HCEC 1CT (cell line): ENCODE data around the gene GPC4.
"Not testable (repeated sequence)": the region's sequence is repeated elsewhere in the genome, so short reads cannot be mapped to it uniquely, and the experiment has no call there.

Experiments used
- DNase-seq: peaks from one replicate; pipeline ENCODE4 v3.0.0-alpha.2; 2017

The GPC4 gene

GRCh38 chrX:133300591-133300990, 114.7 kb downstream of the GPC4 start:
- no peak for DNase-seq

- no peak for DNase-seq
These were observed 118.0 kb downstream of the GPC4 start for GRCh38 chrX:133297284-133297683.

- no peak for DNase-seq
These were observed 121.2 kb downstream of the GPC4 start for GRCh38 chrX:133294126-133294525.

- DNase-seq: no peak
These were observed 125.2 kb downstream of the GPC4 start for GRCh38 chrX:133290076-133290475.

GRCh38 chrX:133287860-133288259, 127.4 kb downstream of the GPC4 start:
- DNase-seq: no peak

- DNase-seq: no peak
These were observed 129.9 kb downstream of the GPC4 start for GRCh38 chrX:133285341-133285740.

- DNase-seq: not testable (repeated sequence)
These were observed 136.1 kb downstream of the GPC4 start for GRCh38 chrX:133279112-133279730.

- DNase-seq: no peak
These were observed 142.1 kb downstream of the GPC4 start for GRCh38 chrX:133273180-133273579.

GRCh38 chrX:133269168-133269567, 146.1 kb downstream of the GPC4 start:
- DNase-seq: no peak

- DNase-seq: no peak
These were observed 147.7 kb downstream of the GPC4 start for GRCh38 chrX:133267621-133268020.

- no peak for DNase-seq
These were observed 150.0 kb downstream of the GPC4 start for GRCh38 chrX:133265331-133265730.

- DNase-seq: no peak
These were observed 156.8 kb downstream of the GPC4 start for GRCh38 chrX:133258481-133258880.

- DNase-seq: no peak
These were observed 160.6 kb downstream of the GPC4 start for GRCh38 chrX:133254666-133255065.

- no peak for DNase-seq
These were observed 164.1 kb downstream of the GPC4 start for GRCh38 chrX:133251204-133251603.

GRCh38 chrX:133250184-133251100, 164.8 kb downstream of the GPC4 start:
- no peak for DNase-seq
